Adrenal gland (tissue), 5 donors: Measurements from ENCODE around the gene DLGAP4.

Experiments used
- CTCF ChIP-seq, 6 experiments: fragments of 450-650 bp in 4 of 6; fragments of 200-600 bp in 2 of 6; sonication (generic) in 1 of 6; IDR thresholded peaks; 1 replicate in 5 of 6; 2 replicates in 1 of 6; pipeline versions ENCODE4 v1.5.1 to v1.8.0; 2016 to 2021; ENCODE audit warnings: antibody characterized with exemption in 6 of 6, mild to moderate bottlenecking in 2 of 6, moderate library complexity in 1 of 6
- POLR2A ChIP-seq, 2 donors: fragments of 450-650 bp; IDR thresholded peaks; one replicate each; pipeline ENCODE4 v1.6.1; 2017; ENCODE audit warnings: antibody characterized with exemption in 2 of 2, mild to moderate bottlenecking in 2 of 2, moderate library complexity in 1 of 2
- donor health status: DM: no; HTN: no; CAD: no.

GRCh38 chr20:36342331-36343120 lies 36.4 kb downstream of the DLGAP4 start:
- TF ChIP-seq CTCF (IDR thresholded peaks at IDR 0.05) (no peak), POLR2A (IDR thresholded peaks at IDR 0.05) (no peak)
